NCI-H748 (cell line): ENCODE results near the gene LRRTM2.
"Not testable (repeated sequence)": the region's sequence is repeated elsewhere in the genome, so short reads cannot be mapped to it uniquely, and the experiment has no call there.

Experiments used
- DNase-seq: peaks from one replicate; lab custom pipeline; 2025; ENCODE audit not compliant: unreplicated experiment; lab: John Stamatoyannopoulos, UW

LRRTM2 gene

GRCh38 chr5:138874771-138875551 lies at the start of gene LRRTM2:
LRRTM2 (minus strand) TSS chr5:138875335; CDS start chr5:138874911, 424 bp downstream.
- DNase-seq = no peak

- DNase-seq = no peak
Observed at GRCh38 chr5:138922494-138922893, 47.4 kb upstream of the LRRTM2 start.

GRCh38 chr5:138921362-138921761 lies 46.2 kb upstream of the LRRTM2 start:
- DNase-seq = not testable (repeated sequence)

GRCh38 chr5:138920181-138920580 lies 45.0 kb upstream of the LRRTM2 start:
- DNase-seq = no peak

- no peak for DNase-seq
Observed at GRCh38 chr5:138918686-138919085, 43.6 kb upstream of the LRRTM2 start.

- no peak for DNase-seq
Observed at GRCh38 chr5:138914338-138914737, 39.2 kb upstream of the LRRTM2 start.

- DNase-seq = no peak
Observed at GRCh38 chr5:138913773-138914172, 38.6 kb upstream of the LRRTM2 start.

GRCh38 chr5:138912093-138912492 lies 37.0 kb upstream of the LRRTM2 start:
- DNase-seq = no peak

- no peak for DNase-seq
Observed at GRCh38 chr5:138911441-138911840, 36.3 kb upstream of the LRRTM2 start.

GRCh38 chr5:138910546-138911185 lies 35.5 kb upstream of the LRRTM2 start:
- no peak for DNase-seq

- DNase-seq = no peak
Observed at GRCh38 chr5:138909734-138910133, 34.6 kb upstream of the LRRTM2 start.

GRCh38 chr5:138905541-138905940 lies 30.4 kb upstream of the LRRTM2 start:
- no peak for DNase-seq

GRCh38 chr5:138903130-138903775 lies 28.1 kb upstream of the LRRTM2 start:
- DNase-seq = peak; percentile 10

GRCh38 chr5:138901716-138902115 lies 26.6 kb upstream of the LRRTM2 start:
- DNase-seq = no peak

- no peak for DNase-seq
Observed at GRCh38 chr5:138900281-138900965, 25.3 kb upstream of the LRRTM2 start.

- DNase-seq = no peak
Observed at GRCh38 chr5:138898742-138899141, 23.6 kb upstream of the LRRTM2 start.

GRCh38 chr5:138898299-138898698 lies 23.2 kb upstream of the LRRTM2 start:
- no peak for DNase-seq

GRCh38 chr5:138895918-138896317 lies 20.8 kb upstream of the LRRTM2 start:
- DNase-seq = no peak

GRCh38 chr5:138890644-138891043 lies 15.5 kb upstream of the LRRTM2 start:
- no peak for DNase-seq

- no peak for DNase-seq
Observed at GRCh38 chr5:138889994-138890393, 14.9 kb upstream of the LRRTM2 start.

GRCh38 chr5:138884554-138884953 lies 9.4 kb upstream of the LRRTM2 start:
- no peak for DNase-seq
